ENCODE data around the gene ZCRB1. TPM values are rescaled to one million over a fixed set of nuclear protein-coding genes. Genes with fewer than 3 reads are reported as not detected.

ZCRB1 gene
- total and polyA plus RNA-seq, 3 donors from 2014 or later: 54.6 to 101 (median 65.8) TPM

DNA sequence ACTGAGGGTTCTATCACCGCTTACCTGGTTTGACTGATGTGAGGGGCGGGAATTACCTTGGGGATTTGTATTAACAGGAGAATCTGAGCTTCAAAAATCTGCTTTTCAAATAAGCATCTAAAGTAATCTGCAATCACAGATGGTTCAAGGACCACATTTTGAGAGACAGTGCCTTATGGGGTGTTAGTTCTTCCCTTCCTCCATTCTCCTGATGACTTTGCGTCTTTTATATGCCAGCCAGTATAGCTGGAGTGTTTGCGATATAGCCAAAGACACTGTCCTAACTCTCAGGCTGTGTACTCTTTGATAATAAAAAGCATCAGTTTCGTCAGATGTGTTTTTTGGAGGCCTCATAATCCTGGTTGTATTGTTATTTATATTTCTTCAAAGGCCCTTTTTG is 39.6 kb upstream of the ZCRB1 start:
- intact Hi-C loops (cut with DNase I; ENCODE audit: low total_unique reads): no loop called here
- TF ChIP-seq, protein P1, sequence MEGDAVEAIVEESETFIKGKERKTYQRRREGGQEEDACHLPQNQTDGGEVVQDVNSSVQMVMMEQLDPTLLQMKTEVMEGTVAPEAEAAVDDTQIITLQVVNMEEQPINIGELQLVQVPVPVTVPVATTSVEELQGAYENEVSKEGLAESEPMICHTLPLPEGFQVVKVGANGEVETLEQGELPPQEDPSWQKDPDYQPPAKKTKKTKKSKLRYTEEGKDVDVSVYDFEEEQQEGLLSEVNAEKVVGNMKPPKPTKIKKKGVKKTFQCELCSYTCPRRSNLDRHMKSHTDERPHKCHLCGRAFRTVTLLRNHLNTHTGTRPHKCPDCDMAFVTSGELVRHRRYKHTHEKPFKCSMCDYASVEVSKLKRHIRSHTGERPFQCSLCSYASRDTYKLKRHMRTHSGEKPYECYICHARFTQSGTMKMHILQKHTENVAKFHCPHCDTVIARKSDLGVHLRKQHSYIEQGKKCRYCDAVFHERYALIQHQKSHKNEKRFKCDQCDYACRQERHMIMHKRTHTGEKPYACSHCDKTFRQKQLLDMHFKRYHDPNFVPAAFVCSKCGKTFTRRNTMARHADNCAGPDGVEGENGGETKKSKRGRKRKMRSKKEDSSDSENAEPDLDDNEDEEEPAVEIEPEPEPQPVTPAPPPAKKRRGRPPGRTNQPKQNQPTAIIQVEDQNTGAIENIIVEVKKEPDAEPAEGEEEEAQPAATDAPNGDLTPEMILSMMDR (IDR thresholded peaks at IDR 0.05): no peak
- TF ChIP-seq POLR2A (IDR thresholded peaks at IDR 0.05): no peak
- no peak overlapping the region for H3K4me3 ChIP-seq
- H3K9me3 ChIP-seq: no peaks in the 10 kb centered on the region
- H3K4me1 ChIP-seq: no peaks in the 10 kb centered on the region
- no peak overlapping the region for H3K27ac ChIP-seq
- 95 to 96% methylated on average over 5 of the region's 5 CpGs for WGBS, 2 donors
- H3K27me3 ChIP-seq: no peaks in the 10 kb centered on the region
- no peaks in the 10 kb centered on the region for H3K36me3 ChIP-seq (ENCODE audit: low read depth, missing control alignments)
- no peak for DNase-seq

DNA sequence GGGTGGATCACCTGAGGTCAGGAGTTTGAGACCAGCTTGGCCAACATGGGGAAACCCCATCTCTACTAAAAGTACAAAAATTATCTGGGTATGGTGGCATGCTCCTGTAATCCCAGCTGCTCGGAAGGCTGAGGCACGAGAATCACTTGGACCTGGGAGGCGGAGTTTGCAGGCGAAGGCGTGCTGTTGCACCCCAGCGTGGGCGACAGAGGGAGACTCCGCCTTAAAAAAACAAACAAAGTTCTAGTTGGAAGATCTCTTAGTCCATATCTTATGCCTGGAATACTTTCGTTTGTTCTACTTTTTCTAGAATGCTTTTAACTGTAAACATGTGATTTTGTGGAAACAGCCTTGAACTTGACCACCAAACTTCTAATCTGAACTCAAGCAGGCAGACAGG is 38.8 kb upstream of the ZCRB1 start:
- no peak for DNase-seq
- 84% methylated on average over 9 of the region's 9 CpGs for WGBS, 2 donors
- Histone ChIP-seq H3K36me3 (ENCODE audit: low read depth, missing control alignments) (no peaks in the 10 kb centered on the region), H3K9me3 (no peaks in the 10 kb centered on the region), H3K4me3 (no peak overlapping the region), H3K27ac (no peak overlapping the region), H3K27me3 (no peaks in the 10 kb centered on the region), H3K4me1 (no peaks in the 10 kb centered on the region)
- TF ChIP-seq, protein P1 (IDR thresholded peaks at IDR 0.05): no peak
- no peak for TF ChIP-seq POLR2A (IDR thresholded peaks at IDR 0.05)
- intact Hi-C loops (cut with DNase I; ENCODE audit: low total_unique reads): no loop called here

DNA sequence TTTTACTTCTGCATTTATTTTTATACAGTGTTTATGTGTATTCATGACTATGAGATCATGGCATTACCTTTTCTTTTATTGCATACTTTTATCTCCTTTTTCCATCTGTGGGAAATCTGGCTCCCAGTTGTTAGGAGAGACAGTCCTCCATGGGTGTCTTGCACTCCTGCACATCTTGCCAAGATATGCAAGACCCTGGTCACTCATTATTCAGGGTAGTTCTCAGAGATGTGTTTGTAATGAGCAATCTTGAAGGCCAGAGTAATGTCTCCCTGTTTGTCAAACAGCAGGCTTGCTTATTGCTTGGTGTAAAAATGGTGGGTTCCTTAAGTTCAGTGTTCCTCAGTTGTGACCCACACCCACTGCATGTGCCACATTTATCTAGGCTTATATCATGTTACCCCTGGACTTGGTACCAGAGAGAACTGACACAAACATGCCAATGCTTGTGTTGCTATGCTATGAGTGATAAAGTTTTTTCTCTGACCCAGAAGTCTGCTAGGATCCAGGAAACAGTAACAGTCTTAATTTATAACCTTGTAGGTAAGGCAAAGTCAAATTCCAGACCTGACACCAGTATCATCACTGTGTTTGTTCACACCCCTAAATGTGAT is 36.9 kb upstream of the ZCRB1 start:
- Histone ChIP-seq H3K4me3 (no peak overlapping the region), H3K9me3 (no peaks in the 10 kb centered on the region), H3K27ac (no peak overlapping the region), H3K36me3 (ENCODE audit: low read depth, missing control alignments) (no peaks in the 10 kb centered on the region), H3K4me1 (no peaks in the 10 kb centered on the region), H3K27me3 (no peaks in the 10 kb centered on the region)
- TF ChIP-seq, protein P1 (IDR thresholded peaks at IDR 0.05): no peak
- no peak for TF ChIP-seq POLR2A (IDR thresholded peaks at IDR 0.05)
- DNase-seq: no peak
- intact Hi-C loops (cut with DNase I; ENCODE audit: low total_unique reads): no loop called here

DNA sequence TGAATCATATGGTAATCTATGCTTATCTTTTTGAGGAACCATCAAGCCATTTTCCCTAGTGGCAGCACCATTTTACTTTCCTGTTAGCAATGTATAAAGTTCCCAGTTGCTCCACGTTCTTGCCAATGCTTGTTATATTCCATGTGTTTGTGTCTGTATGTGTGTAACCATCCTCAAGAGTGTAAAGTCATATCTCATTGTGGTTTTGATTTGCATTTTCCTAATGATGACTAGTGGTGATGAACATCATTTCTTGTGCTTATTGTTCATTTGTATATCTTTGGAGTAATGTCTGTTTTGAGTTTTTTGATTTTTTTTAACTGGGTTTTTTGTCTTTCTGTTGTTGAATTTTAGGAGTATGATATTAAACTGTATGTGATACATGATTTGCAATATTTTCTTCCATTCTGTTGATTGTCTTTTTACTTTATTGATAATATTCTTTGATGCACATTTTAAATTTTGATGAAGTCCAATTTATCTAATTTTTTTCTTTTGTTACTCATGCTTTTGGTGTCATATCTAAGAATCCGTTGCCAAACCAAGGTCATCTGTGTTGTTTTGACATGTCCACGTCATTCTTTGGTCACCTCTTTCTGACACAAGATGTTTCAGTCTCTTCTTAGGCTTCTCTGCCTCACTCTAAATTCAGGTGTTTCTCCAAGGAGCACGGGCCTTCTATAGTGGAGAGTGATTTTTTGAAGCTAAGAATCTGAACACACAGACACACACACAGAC is 36.2 kb upstream of the ZCRB1 start:
- no peak for DNase-seq
- H3K4me3 ChIP-seq: no peak overlapping the region
- no peaks in the 10 kb centered on the region for H3K4me1 ChIP-seq
- no peaks in the 10 kb centered on the region for H3K9me3 ChIP-seq
- no peaks in the 10 kb centered on the region for H3K27me3 ChIP-seq
- TF ChIP-seq, protein P1 (IDR thresholded peaks at IDR 0.05): no peak
- no peak for TF ChIP-seq POLR2A (IDR thresholded peaks at IDR 0.05)
- H3K27ac ChIP-seq: no peak overlapping the region
- intact Hi-C loops (cut with DNase I; ENCODE audit: low total_unique reads): no loop called here
- 83 to 91% methylated on average over 4 of the region's 4 CpGs for WGBS, 2 donors
- no peaks in the 10 kb centered on the region for H3K36me3 ChIP-seq (ENCODE audit: low read depth, missing control alignments)
